Nephron progenitor cell (in vitro differentiated cells): ENCODE measurements around the gene LIPN.

Source experiments
- DNase-seq: peaks from one replicate; pipeline ENCODE4 v3.0.0; 2021
- H3K27ac Mint-ChIP-seq: 2 replicates; pipeline ENCODE4 v1.8.0; 2021; ENCODE audit warnings: mild to moderate bottlenecking, moderate library complexity, mixed read lengths
- H3K27me3 Mint-ChIP-seq: 2 replicates; pipeline ENCODE4 v1.8.0; 2021; ENCODE audit warnings: mild to moderate bottlenecking, low read depth, mixed read lengths; ENCODE audit not compliant: poor library complexity
- H3K36me3 Mint-ChIP-seq: 2 replicates; pipeline ENCODE4 v1.8.0; 2021; ENCODE audit warnings: low read depth, mixed read lengths
- H3K4me1 Mint-ChIP-seq: 2 replicates; pipeline ENCODE4 v1.8.0; 2021; ENCODE audit warnings: mixed read lengths
- H3K4me3 Mint-ChIP-seq: 2 replicates; pipeline ENCODE4 v1.8.0; 2021; ENCODE audit warnings: mild to moderate bottlenecking, moderate library complexity, mixed read lengths
- H3K9me3 Mint-ChIP-seq: 2 replicates; pipeline ENCODE4 v1.8.0; 2021; ENCODE audit warnings: mild to moderate bottlenecking, moderate library complexity, mixed read lengths
- CTCF ChIP-seq: fragments of 200-600 bp; sonication (generic); IDR thresholded peaks from 2 replicates; pipeline ENCODE4 v1.5.0; 2021; ENCODE audit warnings: antibody characterized with exemption

Gene LIPN

GRCh38 chr10:88793712-88794299 is 34.0 kb downstream of the LIPN start:
- peaks cover 8% of the 10 kb centered on the region for H3K27me3 Mint-ChIP-seq
- H3K36me3 Mint-ChIP-seq = no peaks in the 10 kb centered on the region
- no peaks in the 10 kb centered on the region for H3K4me1 Mint-ChIP-seq
- H3K4me3 Mint-ChIP-seq = no peak overlapping the region
- DNase-seq = no peak
- no peak overlapping the region for H3K27ac Mint-ChIP-seq
- no peaks in the 10 kb centered on the region for H3K9me3 Mint-ChIP-seq
- TF ChIP-seq CTCF = no peak

GRCh38 chr10:88794731-88795130 is 34.9 kb downstream of the LIPN start:
- no peak for DNase-seq
- no peak for TF ChIP-seq CTCF
- Mint-ChIP-seq H3K36me3 (no peaks in the 10 kb centered on the region), H3K27ac (no peak overlapping the region), H3K4me3 (no peak overlapping the region), H3K9me3 (no peaks in the 10 kb centered on the region), H3K4me1 (no peaks in the 10 kb centered on the region), H3K27me3 (peaks cover 8% of the 10 kb centered on the region)

- no peaks in the 10 kb centered on the region for H3K9me3 Mint-ChIP-seq
- TF ChIP-seq CTCF = no peak
- no peak overlapping the region for H3K4me3 Mint-ChIP-seq
- DNase-seq = no peak
- H3K36me3 Mint-ChIP-seq = no peaks in the 10 kb centered on the region
- H3K4me1 Mint-ChIP-seq = no peaks in the 10 kb centered on the region
- H3K27ac Mint-ChIP-seq = no peak overlapping the region
- H3K27me3 Mint-ChIP-seq = peaks cover 8% of the 10 kb centered on the region
These were observed 40.6 kb downstream of the LIPN start for GRCh38 chr10:88800152-88801125.

GRCh38 chr10:88802523-88803285 is 42.9 kb downstream of the LIPN start, which contains the start of gene LIPM:
Gene LIPM, plus strand, starts transcription at chr10:88802730. Its CDS starts 167 bp downstream, at chr10:88802897.
- no peak for TF ChIP-seq CTCF
- DNase-seq = no peak
- Mint-ChIP-seq H3K27ac (no peak within 1 kb of the TSS), H3K27me3 (peaks cover 3% of the 10 kb centered on the region), H3K4me1 (no peaks in the 10 kb centered on the region), H3K36me3 (no peaks in the 10 kb centered on the region), H3K4me3 (no peak within 1 kb of the TSS), H3K9me3 (no peaks in the 10 kb centered on the region)

GRCh38 chr10:88803641-88804040 is 43.8 kb downstream of the LIPN start:
- no peak for TF ChIP-seq CTCF
- Mint-ChIP-seq H3K27ac (no peak overlapping the region), H3K27me3 (peaks cover 3% of the 10 kb centered on the region), H3K36me3 (no peaks in the 10 kb centered on the region), H3K4me1 (no peaks in the 10 kb centered on the region), H3K4me3 (no peak overlapping the region), H3K9me3 (no peaks in the 10 kb centered on the region)
- no peak for DNase-seq
